CD4-positive, alpha-beta T cell treated with Interleukin-6 at 100 ng/mL for 8 hours (primary cell): ENCODE results near the gene PIEZO1.

ENCODE experiments used
- DNase-seq: peaks from one replicate; pipeline ENCODE4 v3.0.0-alpha.2; 2020; ENCODE audit warnings: mixed read lengths, low spot score

The PIEZO1 gene

GRCh38 chr16:88735616-88736015 lies 49.4 kb downstream of the PIEZO1 start:
- DNase-seq = no peak

GRCh38 chr16:88735121-88735520 lies 49.9 kb downstream of the PIEZO1 start:
- DNase-seq = no peak

- no peak for DNase-seq
Measured at GRCh38 chr16:88734361-88734728, 50.7 kb downstream of the PIEZO1 start.

- no peak for DNase-seq
Measured at GRCh38 chr16:88733630-88734360, 51.2 kb downstream of the PIEZO1 start.

- no peak for DNase-seq
Measured at GRCh38 chr16:88732961-88733294, 52.1 kb downstream of the PIEZO1 start.

- no peak for DNase-seq
Measured at GRCh38 chr16:88732172-88732960, 52.7 kb downstream of the PIEZO1 start.

GRCh38 chr16:88731699-88732098 lies 53.3 kb downstream of the PIEZO1 start:
- DNase-seq = no peak

GRCh38 chr16:88730632-88731607 lies 54.1 kb downstream of the PIEZO1 start:
- DNase-seq = no peak

GRCh38 chr16:88727871-88728270 lies 57.1 kb downstream of the PIEZO1 start:
- DNase-seq = no peak

GRCh38 chr16:88726981-88727380 lies 58.0 kb downstream of the PIEZO1 start:
- no peak for DNase-seq

- DNase-seq = no peak
Measured at GRCh38 chr16:88726408-88726749, 58.6 kb downstream of the PIEZO1 start.

GRCh38 chr16:88725609-88726407 lies 59.2 kb downstream of the PIEZO1 start:
- no peak for DNase-seq

GRCh38 chr16:88724855-88725555 lies 60.0 kb downstream of the PIEZO1 start:
- DNase-seq = no peak

- DNase-seq = no peak
Measured at GRCh38 chr16:88723911-88724310, 61.1 kb downstream of the PIEZO1 start.

- no peak for DNase-seq
Measured at GRCh38 chr16:88723507-88723887, 61.5 kb downstream of the PIEZO1 start.

GRCh38 chr16:88722784-88723506 lies 62.1 kb downstream of the PIEZO1 start:
- DNase-seq = no peak

GRCh38 chr16:88721815-88722755 lies 62.9 kb downstream of the PIEZO1 start:
- no peak for DNase-seq

- no peak for DNase-seq
Measured at GRCh38 chr16:88721236-88721635, 63.8 kb downstream of the PIEZO1 start.

GRCh38 chr16:88720396-88720970 lies 64.5 kb downstream of the PIEZO1 start:
- no peak for DNase-seq
